Measurements from ENCODE around the gene PAX1. TPM values are rescaled to one million over a fixed set of nuclear protein-coding genes. Genes with fewer than 3 reads are reported as not detected.

Gene PAX1
- total RNA-seq, 1 experiment from 2014 or later = not detected

- BruUV-seq (replicated peaks) = no TSS peak
- no peak overlapping the region for H3K4me3 Mint-ChIP-seq (ENCODE audit: low read depth, unreplicated experiment)
- H3K27ac Mint-ChIP-seq (ENCODE audit: unreplicated experiment) = no peak overlapping the region
- intact Hi-C loops (cut with micrococcal nuclease; ENCODE audit: unreplicated experiment) = no loop called here
- TF ChIP-seq CTCF (IDR thresholded peaks at IDR 0.05; ENCODE audit: unreplicated experiment) = no peak
- DNase-seq = no peak
- no peaks in the 10 kb centered on the region for H3K4me1 Mint-ChIP-seq (ENCODE audit: low read depth, unreplicated experiment)
- H3K27me3 Mint-ChIP-seq (ENCODE audit: unreplicated experiment) = no peaks in the 10 kb centered on the region
- CTCF ChIA-PET = no interaction called here
- H3K36me3 Mint-ChIP-seq (ENCODE audit: insufficient read depth, unreplicated experiment) = no peaks in the 10 kb centered on the region
- no peaks in the 10 kb centered on the region for H3K9me3 Mint-ChIP-seq (ENCODE audit: low read depth, unreplicated experiment)
These were observed 61.8 kb downstream of the PAX1 start for GRCh38 chr20:21767200-21767738.

GRCh38 chr20:21767739-21768223 is 62.3 kb downstream of the PAX1 start:
- Mint-ChIP-seq H3K27ac (ENCODE audit: unreplicated experiment) (no peak overlapping the region), H3K9me3 (ENCODE audit: low read depth, unreplicated experiment) (no peaks in the 10 kb centered on the region), H3K4me3 (ENCODE audit: low read depth, unreplicated experiment) (no peak overlapping the region), H3K4me1 (ENCODE audit: low read depth, unreplicated experiment) (no peaks in the 10 kb centered on the region), H3K27me3 (ENCODE audit: unreplicated experiment) (no peaks in the 10 kb centered on the region), H3K36me3 (ENCODE audit: insufficient read depth, unreplicated experiment) (no peaks in the 10 kb centered on the region)
- intact Hi-C loops (cut with micrococcal nuclease; ENCODE audit: unreplicated experiment) = no loop called here
- BruUV-seq (replicated peaks) = no TSS peak
- CTCF ChIA-PET = no interaction called here
- no peak for TF ChIP-seq CTCF (IDR thresholded peaks at IDR 0.05; ENCODE audit: unreplicated experiment)
- no peak for DNase-seq

Other genes starting within 250 kb of the PAX1 start
- gene NKX2-2, start 191.6 kb upstream of the PAX1 start, total RNA-seq (2022) = not detected in 2 replicates

Data from Calu3 (cell line).